ENCODE data around the gene ARHGAP32. TPM values are rescaled to one million over a fixed set of nuclear protein-coding genes. Genes with fewer than 3 reads are reported as not detected.

Gene ARHGAP32
- total and polyA plus RNA-seq, 10 donors: 0.53 to 17.0 (median 10.2) TPM

DNA sequence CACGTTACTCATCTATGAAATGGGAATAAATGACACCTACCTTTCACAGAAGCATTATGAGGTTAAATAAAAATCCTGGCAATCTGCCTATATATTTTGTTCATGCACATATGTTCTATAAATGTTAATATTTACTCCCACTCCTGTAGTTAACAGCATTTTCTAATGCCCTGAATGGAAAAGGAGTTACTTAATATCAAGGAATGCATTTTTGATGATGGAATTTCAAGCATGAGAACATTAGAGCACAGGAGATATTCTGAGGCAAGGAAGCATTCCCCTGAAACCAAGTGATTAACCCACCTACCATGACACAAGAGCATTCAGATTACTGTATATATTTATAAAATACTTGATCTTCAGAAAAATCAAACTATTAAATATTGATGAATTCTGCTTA, 102.1 kb downstream of the ARHGAP32 start:
- H3K4me1 ChIP-seq: no peaks in the 10 kb centered on the region
- 80 to 93% (median 89%) methylated on average over 1 of the region's 1 CpG for WGBS, 5 donors
- H3K4me3 ChIP-seq: no peak overlapping the region
- peaks cover 0 to 13% (median 7%) of the 10 kb centered on the region in 8 donors for H3K9me3 ChIP-seq
- no peak for DNase-seq
- no peaks in the 10 kb centered on the region for H3K27me3 ChIP-seq (replicated peaks in 1 of 7)
- intact Hi-C loops (cut with DNase I; ENCODE audit: low total_unique reads): no loop called here
- no peaks in the 10 kb centered on the region for H3K36me3 ChIP-seq
- H3K27ac ChIP-seq: no peak overlapping the region
- no peak for TF ChIP-seq CTCF (IDR thresholded peaks at IDR 0.05 in 8 of 11, conservative IDR thresholded peaks at IDR 0.05 in 3 of 11)
- no peak for TF ChIP-seq POLR2AphosphoS5 (IDR thresholded peaks at IDR 0.05)
- TF ChIP-seq POLR2A (IDR thresholded peaks at IDR 0.05): no peak

DNA sequence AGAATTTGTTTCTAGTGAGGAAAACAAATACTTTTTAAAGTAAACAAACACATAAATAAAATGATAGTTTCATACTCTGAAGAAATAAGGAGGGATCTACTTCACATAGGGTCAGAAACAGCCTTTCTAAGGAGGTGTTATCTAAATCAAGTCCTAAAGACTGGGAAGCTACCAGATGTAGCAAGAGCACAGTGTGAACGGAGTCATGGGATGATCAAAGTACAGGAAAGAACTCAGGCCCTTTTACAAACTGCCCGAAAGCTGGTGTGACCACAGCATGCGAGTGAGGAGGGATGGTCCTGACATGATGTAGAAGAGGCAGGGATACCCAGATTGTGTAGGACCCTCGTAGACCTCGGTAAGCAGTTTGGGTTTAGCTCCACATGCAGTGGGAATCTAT, 102.8 kb downstream of the ARHGAP32 start:
- 87 to 94% (median 90%) methylated on average over 5 of the region's 5 CpGs for WGBS, 5 donors
- Histone ChIP-seq H3K27me3 (replicated peaks in 1 of 7) (no peaks in the 10 kb centered on the region), H3K9me3 (peaks cover 0 to 21% (median 14%) of the 10 kb centered on the region in 8 donors), H3K4me3 (no peak overlapping the region), H3K4me1 (no peaks in the 10 kb centered on the region), H3K36me3 (no peaks in the 10 kb centered on the region), H3K27ac (no peak overlapping the region)
- intact Hi-C loops (cut with DNase I; ENCODE audit: low total_unique reads): no loop called here
- TF ChIP-seq CTCF (IDR thresholded peaks at IDR 0.05 in 8 of 11, conservative IDR thresholded peaks at IDR 0.05 in 3 of 11) (no peak), POLR2AphosphoS5 (IDR thresholded peaks at IDR 0.05) (no peak), POLR2A (IDR thresholded peaks at IDR 0.05) (no peak)
- DNase-seq: no peak

DNA sequence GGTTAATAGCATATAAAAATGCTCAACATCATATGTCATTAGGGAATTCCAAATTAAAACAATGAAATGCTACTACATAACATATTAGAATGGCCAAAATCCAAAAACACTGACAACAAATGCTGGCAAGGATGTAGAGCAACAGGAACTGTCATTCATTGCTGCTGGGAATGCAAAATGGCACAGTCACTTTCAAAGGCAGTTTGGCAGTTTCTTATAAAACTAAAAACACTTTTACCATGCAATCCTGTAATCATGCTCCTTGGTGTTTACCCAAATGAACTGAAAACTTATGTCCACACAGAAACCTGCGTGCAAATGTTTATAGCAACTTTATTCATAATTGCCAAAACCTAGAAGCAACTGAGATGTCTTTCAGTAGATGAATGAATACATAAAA, 105.1 kb downstream of the ARHGAP32 start:
- intact Hi-C loops (cut with DNase I; ENCODE audit: low total_unique reads): no loop called here
- H3K36me3 ChIP-seq: no peaks in the 10 kb centered on the region
- TF ChIP-seq POLR2AphosphoS5 (IDR thresholded peaks at IDR 0.05) (no peak), CTCF (IDR thresholded peaks at IDR 0.05 in 8 of 11, conservative IDR thresholded peaks at IDR 0.05 in 3 of 11) (no peak), POLR2A (IDR thresholded peaks at IDR 0.05) (no peak)
- H3K27me3 ChIP-seq (replicated peaks in 1 of 7): no peaks in the 10 kb centered on the region
- H3K9me3 ChIP-seq: peaks cover 9 to 44% (median 36%) of the 10 kb centered on the region in 8 donors
- no peak overlapping the region for H3K27ac ChIP-seq
- no peak overlapping the region for H3K4me3 ChIP-seq
- WGBS, 5 donors: 88 to 98% (median 94%) methylated on average over 1 of the region's 1 CpG
- H3K4me1 ChIP-seq: no peaks in the 10 kb centered on the region
- no peak for DNase-seq

DNA sequence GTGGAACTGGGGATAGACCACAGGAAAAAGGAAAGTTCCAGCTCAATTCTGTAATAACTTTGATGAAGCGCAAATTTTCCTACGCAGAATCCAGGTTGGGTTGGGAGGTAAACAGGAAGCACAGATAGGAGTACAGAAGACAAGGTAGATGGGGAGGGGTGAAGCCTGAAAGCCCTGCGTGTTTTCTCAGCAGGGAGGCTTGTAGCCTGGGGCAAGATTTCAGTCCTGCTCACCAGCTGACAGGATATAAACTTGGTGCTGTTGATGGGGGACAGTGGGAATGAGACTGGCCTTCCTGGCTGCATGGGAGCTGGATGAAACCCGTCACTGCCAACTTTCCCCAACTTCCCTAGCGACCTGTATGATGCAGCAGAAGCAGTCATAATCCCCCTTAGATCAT, 114.9 kb downstream of the ARHGAP32 start:
- DNase-seq: peak; percentile 47
- no peak for TF ChIP-seq POLR2AphosphoS5 (IDR thresholded peaks at IDR 0.05)
- TF ChIP-seq POLR2A (IDR thresholded peaks at IDR 0.05): no peak
- no peak for TF ChIP-seq CTCF (IDR thresholded peaks at IDR 0.05 in 8 of 11, conservative IDR thresholded peaks at IDR 0.05 in 3 of 11)
- H3K27me3 ChIP-seq (replicated peaks in 1 of 7): no peaks in the 10 kb centered on the region
- intact Hi-C loops (cut with DNase I; ENCODE audit: low total_unique reads): no loop called here
- WGBS, 5 donors: 69 to 89% (median 75%) methylated on average over 4 to 5 of the region's 5 CpGs
- H3K36me3 ChIP-seq: no peaks in the 10 kb centered on the region
- H3K4me1 ChIP-seq: no peaks in the 10 kb centered on the region
- H3K4me3 ChIP-seq: no peak overlapping the region
- H3K27ac ChIP-seq: no peak overlapping the region
- H3K9me3 ChIP-seq: peaks cover 0 to 36% (median 25%) of the 10 kb centered on the region in 8 donors

All from spleen (tissue), 11 donors.